Naive B cell (primary cell): ENCODE measurements around the gene DUSP28. TPM values are rescaled to one million over a fixed set of nuclear protein-coding genes. Genes with fewer than 3 reads are reported as not detected.

Experiments used
- ATAC-seq, 2 donors: fragments of 150-1000 bp; cut with Tn5 transposase; 2 replicates each; pipeline ENCODE4 v1.10.0; 2021; ENCODE audit warnings: low read depth in 2 of 2, mild to moderate bottlenecking in 2 of 2, moderate library complexity in 2 of 2
- DNase-seq: peaks from one replicate; pipeline ENCODE4 v3.0.0; 2022
- H3K27ac Mint-ChIP-seq, 6 donors: one replicate each; pipeline ENCODE4 v1.8.0; 2020 to 2022; ENCODE audit warnings: mild to moderate bottlenecking in 6 of 6, mixed read lengths in 6 of 6, moderate library complexity in 5 of 6, inconsistent platforms in 2 of 6
- H3K27me3 Mint-ChIP-seq, 3 donors: one replicate each; pipeline ENCODE4 v1.8.0; 2021 to 2022; ENCODE audit warnings: mixed read lengths in 3 of 3, mild to moderate bottlenecking in 1 of 3
- H3K36me3 Mint-ChIP-seq, 2 donors: one replicate each; pipeline ENCODE4 v1.8.0; 2020 to 2022; ENCODE audit warnings: mixed read lengths in 2 of 2, inconsistent platforms in 1 of 2, mild to moderate bottlenecking in 1 of 2
- H3K4me1 Mint-ChIP-seq, 3 donors: one replicate each; pipeline ENCODE4 v1.8.0; 2020 to 2022; ENCODE audit warnings: mixed read lengths in 3 of 3, inconsistent platforms in 1 of 3, mild to moderate bottlenecking in 1 of 3, moderate library complexity in 1 of 3
- H3K4me3 Mint-ChIP-seq, 8 donors: one replicate each; pipeline ENCODE4 v1.8.0; 2020 to 2022; ENCODE audit warnings: mild to moderate bottlenecking in 8 of 8, mixed read lengths in 8 of 8, moderate library complexity in 8 of 8, inconsistent platforms in 2 of 8
- H3K9me3 Mint-ChIP-seq, 7 donors: one replicate each; pipeline ENCODE4 v1.8.0; 2020 to 2022; ENCODE audit warnings: mixed read lengths in 7 of 7, mild to moderate bottlenecking in 5 of 7, inconsistent platforms in 2 of 7, moderate library complexity in 1 of 7
- polyA plus RNA-seq, 6 donors: library from polyadenylated mRNA; unstranded; fragments of 300-500 nt; fragmentation: Illumina TruSeq; gene quantifications; one replicate each; pipeline ENCODE4 v1.2.3, GENCODE V29; 2021; ENCODE audit warnings: low read depth in 6 of 6

DUSP28 gene
- polyA plus RNA-seq, 6 donors from 2014 or later, result 20.5 to 39.0 (median 24.7) TPM

- no peak for ATAC-seq
- H3K36me3 Mint-ChIP-seq, result peaks cover 0 to 7% of the 10 kb centered on the region in 2 donors
- H3K4me3 Mint-ChIP-seq, result peak overlapping the region in 3 of 8 donors; percentile 24 to 50 (median 40)
These were observed 29.8 kb downstream of the DUSP28 start for GRCh38 chr2:240589850-240590525.

GRCh38 chr2:240590681-240591111, 30.5 kb downstream of the DUSP28 start:
- ATAC-seq (no peak), DNase-seq (no peak)
- peaks cover 26 to 35% (median 29%) of the 10 kb centered on the region in 3 donors for H3K4me1 Mint-ChIP-seq
- H3K27ac Mint-ChIP-seq, result no peak overlapping the region
- H3K4me3 Mint-ChIP-seq, result no peak overlapping the region
- peaks cover 0 to 7% of the 10 kb centered on the region in 2 donors for H3K36me3 Mint-ChIP-seq
- H3K9me3 Mint-ChIP-seq, result no peaks in the 10 kb centered on the region
- H3K27me3 Mint-ChIP-seq, result no peaks in the 10 kb centered on the region

More at GRCh38 chr2:240589850-240590525, 29.8 kb downstream of the DUSP28 start:
- DNase-seq, result no peak
- H3K9me3 Mint-ChIP-seq, result no peaks in the 10 kb centered on the region
- H3K27me3 Mint-ChIP-seq, result no peaks in the 10 kb centered on the region
- H3K4me1 Mint-ChIP-seq, result peaks cover 32 to 41% (median 33%) of the 10 kb centered on the region in 3 donors
- no peak overlapping the region for H3K27ac Mint-ChIP-seq

GRCh38 chr2:240591226-240591625, 31.1 kb downstream of the DUSP28 start:
- Mint-ChIP-seq H3K4me3 (peak overlapping the region in 1 of 8 donors; percentile 40), H3K4me1 (peaks cover 22 to 30% (median 24%) of the 10 kb centered on the region in 3 donors), H3K27ac (no peak overlapping the region), H3K36me3 (peaks cover 0 to 7% of the 10 kb centered on the region in 2 donors), H3K27me3 (no peaks in the 10 kb centered on the region), H3K9me3 (no peaks in the 10 kb centered on the region)
- ATAC-seq (no peak), DNase-seq (no peak)

DNA sequence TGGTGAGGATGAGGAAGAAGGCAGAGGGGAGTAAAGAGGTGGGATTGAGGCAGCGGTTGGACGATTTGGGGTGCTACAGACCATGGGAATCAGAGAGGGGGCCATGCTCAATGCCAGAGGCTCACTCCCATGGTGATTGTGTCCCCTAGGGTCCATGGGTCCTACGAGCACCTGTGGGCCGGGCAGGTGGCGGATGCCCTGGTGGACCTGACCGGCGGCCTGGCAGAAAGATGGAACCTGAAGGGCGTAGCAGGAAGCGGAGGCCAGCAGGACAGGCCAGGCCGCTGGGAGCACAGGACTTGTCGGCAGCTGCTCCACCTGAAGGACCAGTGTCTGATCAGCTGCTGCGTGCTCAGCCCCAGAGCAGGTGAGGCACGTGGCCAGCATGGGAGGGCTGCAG, 31.6 kb downstream of the DUSP28 start:
- Mint-ChIP-seq H3K4me3 (no peak overlapping the region), H3K9me3 (no peaks in the 10 kb centered on the region), H3K27me3 (no peaks in the 10 kb centered on the region), H3K36me3 (peaks cover 0 to 7% of the 10 kb centered on the region in 2 donors), H3K27ac (no peak overlapping the region), H3K4me1 (peaks cover 22 to 30% (median 24%) of the 10 kb centered on the region in 3 donors)
- ATAC-seq (no peak), DNase-seq (no peak)

DNA sequence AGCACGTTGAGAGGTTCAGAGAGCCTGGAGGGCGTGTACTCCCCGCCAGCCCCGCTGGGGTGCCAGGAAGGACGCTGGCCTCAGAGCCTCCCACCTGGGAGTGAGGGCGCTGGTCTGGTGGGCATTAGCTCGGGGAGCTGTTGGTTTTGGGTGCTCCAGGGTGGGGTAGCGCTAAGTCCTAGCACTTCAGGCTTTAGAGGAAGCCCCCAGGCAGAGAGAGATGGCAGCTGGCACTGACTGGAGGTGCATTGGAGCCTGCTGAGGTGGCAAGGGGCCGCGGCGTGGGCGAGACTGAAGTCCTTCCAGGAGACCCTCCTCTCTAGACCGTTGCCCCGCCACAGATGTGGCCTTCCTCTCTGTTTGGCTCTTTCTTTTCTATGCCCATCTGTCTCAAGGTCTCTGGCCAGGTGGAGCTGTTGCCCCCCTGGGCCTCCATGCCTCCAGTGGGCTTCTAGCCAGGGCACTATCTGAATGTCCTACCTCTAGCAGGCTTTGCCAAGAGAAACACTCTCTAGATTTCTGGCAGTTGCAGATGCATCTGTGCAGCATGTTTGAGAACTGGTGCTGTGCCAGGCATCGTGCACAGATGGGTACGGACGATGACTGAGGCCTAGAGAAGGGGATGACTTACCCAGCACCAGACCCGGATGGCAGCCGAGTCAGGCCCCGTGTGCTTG, 33.0 kb downstream of the DUSP28 start:
- H3K4me1 Mint-ChIP-seq, result peaks cover 11 to 19% (median 17%) of the 10 kb centered on the region in 3 donors
- no peaks in the 10 kb centered on the region for H3K27me3 Mint-ChIP-seq
- H3K4me3 Mint-ChIP-seq, result peak overlapping the region in 1 of 8 donors; percentile 41
- peak overlapping the region in 1 of 6 donors; percentile 26 for H3K27ac Mint-ChIP-seq
- ATAC-seq (no peak), DNase-seq (no peak)
- H3K9me3 Mint-ChIP-seq, result no peaks in the 10 kb centered on the region
- H3K36me3 Mint-ChIP-seq, result peaks cover 0 to 7% of the 10 kb centered on the region in 2 donors

GRCh38 chr2:240593703-240594451, 33.7 kb downstream of the DUSP28 start:
- no peaks in the 10 kb centered on the region for H3K27me3 Mint-ChIP-seq

DNA sequence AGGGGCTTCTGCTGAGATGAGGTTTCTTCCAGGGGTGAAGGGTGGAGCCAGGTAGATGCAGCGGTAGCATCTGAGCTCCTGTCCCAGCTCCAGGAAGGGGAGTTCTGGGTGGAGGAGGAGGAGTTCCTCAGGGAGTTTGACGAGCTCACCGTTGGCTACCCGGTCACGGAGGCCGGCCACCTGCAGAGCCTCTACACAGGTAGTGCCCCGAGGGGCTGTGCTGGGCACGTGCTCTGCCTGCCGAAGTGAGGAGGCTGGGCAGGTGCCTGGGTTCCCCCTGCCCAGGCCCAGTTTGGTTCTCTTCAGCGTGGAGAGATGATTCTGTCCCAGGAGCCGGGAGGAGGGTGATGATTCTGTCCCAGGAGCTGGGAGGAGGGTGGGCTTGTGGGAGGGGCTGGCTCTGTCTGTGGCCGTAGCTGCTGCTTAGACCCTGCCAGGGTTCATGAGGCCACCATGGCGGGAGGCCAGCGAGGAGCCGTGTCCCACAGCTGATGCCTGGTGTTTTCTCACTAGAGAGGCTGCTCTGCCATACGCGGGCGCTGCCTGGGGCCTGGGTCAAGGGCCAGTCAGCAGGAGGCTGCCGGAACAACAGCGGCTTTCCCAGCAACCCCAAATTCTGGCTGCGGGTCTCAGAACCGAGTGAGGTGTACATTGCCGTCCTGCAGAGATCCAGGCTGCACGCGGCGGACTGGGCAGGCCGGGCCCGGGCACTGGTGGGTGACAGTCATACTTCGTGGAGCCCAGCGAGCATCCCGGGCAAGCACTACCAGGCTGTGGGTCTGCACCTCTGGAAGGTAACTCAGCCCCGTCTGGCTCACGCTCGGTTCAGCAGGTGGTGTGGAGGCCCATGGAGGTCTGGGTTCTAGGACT, 34.6 kb downstream of the DUSP28 start:
- ATAC-seq (no peak), DNase-seq (no peak)
- H3K9me3 Mint-ChIP-seq, result no peaks in the 10 kb centered on the region
- H3K27ac Mint-ChIP-seq, result no peak overlapping the region
- no peak overlapping the region for H3K4me3 Mint-ChIP-seq
- peaks cover 0 to 7% of the 10 kb centered on the region in 2 donors for H3K36me3 Mint-ChIP-seq
- no peaks in the 10 kb centered on the region for H3K27me3 Mint-ChIP-seq
- peaks cover 0 to 7% (median 6%) of the 10 kb centered on the region in 3 donors for H3K4me1 Mint-ChIP-seq

More at GRCh38 chr2:240593703-240594451, 33.7 kb downstream of the DUSP28 start:
- DNase-seq, result no peak
- no peak for ATAC-seq
- H3K36me3 Mint-ChIP-seq, result peaks cover 0 to 7% of the 10 kb centered on the region in 2 donors
- H3K9me3 Mint-ChIP-seq, result no peaks in the 10 kb centered on the region
- no peak overlapping the region for H3K27ac Mint-ChIP-seq
- H3K4me3 Mint-ChIP-seq, result no peak overlapping the region
- peaks cover 3 to 12% (median 10%) of the 10 kb centered on the region in 3 donors for H3K4me1 Mint-ChIP-seq

DNA sequence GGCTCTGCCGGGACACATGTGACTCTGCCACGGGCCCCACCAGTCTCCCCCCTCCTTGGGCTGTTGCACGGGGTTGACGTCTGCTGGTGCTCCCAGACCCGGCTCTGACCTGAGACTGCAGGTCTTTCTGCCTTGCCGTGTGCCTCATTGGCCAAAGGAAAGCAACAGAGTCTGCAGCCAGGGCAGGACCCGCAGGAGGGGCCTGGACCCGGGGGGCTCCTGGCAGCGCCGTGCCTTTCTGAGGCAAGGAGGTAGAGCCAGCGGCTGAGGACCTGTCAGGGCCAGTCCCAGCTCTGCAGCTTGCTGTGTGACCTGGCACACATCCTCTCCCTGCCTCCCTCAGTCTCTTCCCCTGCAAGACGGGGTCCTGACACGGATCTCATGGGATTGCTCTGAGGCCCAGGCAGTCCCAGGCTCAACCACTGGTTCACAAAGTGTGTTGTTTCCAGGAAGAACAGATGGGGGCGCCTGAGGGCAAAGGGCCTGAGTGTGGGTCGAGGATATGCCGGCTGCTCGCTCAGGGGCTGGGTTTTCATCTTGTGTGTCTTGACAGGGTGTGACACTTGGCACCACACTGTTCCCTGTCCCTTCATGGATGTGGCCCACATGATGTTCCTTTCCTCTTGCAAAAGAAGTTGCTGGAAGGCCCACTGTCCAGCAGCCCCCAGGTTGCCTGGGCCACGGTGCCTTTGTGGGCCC, 35.4 kb downstream of the DUSP28 start:
- H3K36me3 Mint-ChIP-seq, result peaks cover 0 to 7% of the 10 kb centered on the region in 2 donors
- DNase-seq, result no peak
- peaks cover 0 to 7% (median 6%) of the 10 kb centered on the region in 3 donors for H3K4me1 Mint-ChIP-seq
- no peaks in the 10 kb centered on the region for H3K9me3 Mint-ChIP-seq
- peak overlapping the region in 1 of 6 donors; percentile 38 for H3K27ac Mint-ChIP-seq
- no peaks in the 10 kb centered on the region for H3K27me3 Mint-ChIP-seq
- ATAC-seq, result no peak
- H3K4me3 Mint-ChIP-seq, result no peak overlapping the region

- DNase-seq, result no peak
- Mint-ChIP-seq H3K9me3 (no peaks in the 10 kb centered on the region), H3K27ac (no peak overlapping the region), H3K4me3 (no peak overlapping the region), H3K4me1 (peaks cover 0 to 6% (median 6%) of the 10 kb centered on the region in 3 donors), H3K36me3 (peaks cover 0 to 7% of the 10 kb centered on the region in 2 donors), H3K27me3 (no peaks in the 10 kb centered on the region)
- ATAC-seq, result no peak
These were observed 35.9 kb downstream of the DUSP28 start for GRCh38 chr2:240596080-240596460.

GRCh38 chr2:240596491-240596931, 36.4 kb downstream of the DUSP28 start:
- no peak for ATAC-seq
- H3K27me3 Mint-ChIP-seq, result no peaks in the 10 kb centered on the region
- peaks cover 0 to 4% of the 10 kb centered on the region in 2 donors for H3K36me3 Mint-ChIP-seq
- H3K9me3 Mint-ChIP-seq, result no peaks in the 10 kb centered on the region
- H3K4me3 Mint-ChIP-seq, result no peak overlapping the region
- peaks cover 0 to 3% (median 1%) of the 10 kb centered on the region in 3 donors for H3K4me1 Mint-ChIP-seq
- no peak overlapping the region for H3K27ac Mint-ChIP-seq
- DNase-seq, result no peak

DNA sequence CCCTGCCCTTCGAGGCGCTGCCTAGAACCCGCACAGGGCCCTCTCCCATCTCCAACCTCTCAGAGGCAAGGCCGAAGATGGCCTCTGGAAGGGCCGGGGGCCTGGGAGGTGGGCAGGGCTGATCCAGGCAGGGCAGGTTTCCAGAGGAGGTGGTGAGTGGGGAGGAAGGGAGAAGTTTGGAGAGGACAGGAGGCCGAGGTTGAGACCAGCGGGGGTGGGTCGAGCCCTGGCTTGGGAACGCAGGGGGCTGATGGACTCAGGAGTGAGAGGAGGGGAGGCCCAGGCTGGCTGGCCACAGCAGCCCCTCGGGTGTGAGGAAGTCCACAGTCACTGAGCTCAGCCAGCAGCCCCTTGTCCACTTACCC, 36.9 kb downstream of the DUSP28 start:
- no peaks in the 10 kb centered on the region for H3K27me3 Mint-ChIP-seq
- ATAC-seq (no peak), DNase-seq (no peak)
- no peaks in the 10 kb centered on the region for H3K9me3 Mint-ChIP-seq
- H3K4me1 Mint-ChIP-seq, result no peaks in the 10 kb centered on the region
- H3K27ac Mint-ChIP-seq, result no peak overlapping the region
- no peaks in the 10 kb centered on the region for H3K36me3 Mint-ChIP-seq
- no peak overlapping the region for H3K4me3 Mint-ChIP-seq

DNA sequence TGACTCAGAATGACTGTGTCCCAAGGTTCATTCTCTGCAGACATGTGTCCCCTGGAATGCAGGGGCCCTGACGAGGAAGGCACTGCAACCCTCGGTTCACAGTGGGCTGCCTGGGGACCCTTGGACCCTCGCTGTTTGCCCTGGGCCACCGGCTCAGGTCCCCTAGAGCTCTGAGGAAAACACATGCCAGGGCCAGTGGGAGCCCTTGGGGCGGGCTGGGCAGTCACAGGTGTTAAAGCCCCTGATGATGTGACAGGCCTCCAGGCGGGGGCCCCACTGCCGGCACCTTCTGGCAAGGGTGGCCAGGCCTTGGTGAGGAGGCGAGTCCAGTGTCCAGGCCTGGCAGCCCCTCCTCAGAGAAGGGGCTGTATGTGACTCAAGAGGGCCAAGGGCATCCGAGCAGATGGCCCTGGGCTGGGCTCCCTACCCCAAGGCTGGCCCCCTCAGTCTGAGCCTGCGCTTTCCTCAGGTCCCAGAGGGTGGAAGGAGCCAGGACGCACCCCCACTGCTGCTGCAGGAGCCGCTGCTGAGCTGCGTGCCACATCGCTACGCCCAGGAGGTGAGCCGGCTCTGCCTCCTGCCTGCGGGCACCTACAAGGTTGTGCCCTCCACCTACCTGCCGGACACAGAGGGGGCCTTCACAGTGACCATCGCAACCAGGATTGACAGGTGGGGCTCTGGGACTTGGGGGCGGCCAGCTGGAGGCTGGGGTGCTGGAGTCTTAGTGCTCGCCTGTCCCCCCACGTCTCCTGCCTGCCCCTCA, 37.4 kb downstream of the DUSP28 start:
- DNase-seq (no peak), ATAC-seq (no peak)
- no peaks in the 10 kb centered on the region for H3K27me3 Mint-ChIP-seq
- H3K4me1 Mint-ChIP-seq, result no peaks in the 10 kb centered on the region
- no peaks in the 10 kb centered on the region for H3K36me3 Mint-ChIP-seq
- no peak overlapping the region for H3K27ac Mint-ChIP-seq
- H3K9me3 Mint-ChIP-seq, result no peaks in the 10 kb centered on the region
- H3K4me3 Mint-ChIP-seq, result no peak overlapping the region
